ENCODE data around the gene SSBP3.

Gene SSBP3

GRCh38 chr1:54442185-54442584 lies 36.0 kb upstream of the SSBP3 start:
- Histone ChIP-seq H3K27me3 (ENCODE audit: insufficient read depth, low read length, poor library complexity) (no peaks in the 10 kb centered on the region), H3K27ac (ENCODE audit: low read length) (no peak overlapping the region), H3K4me3 (ENCODE audit: low read depth in 1 of 2, low read length in 2 of 2) (no peak overlapping the region), H4K20me1 (ENCODE audit: insufficient read depth, low read length) (no peaks in the 10 kb centered on the region), H3K9me3 (ENCODE audit: insufficient read depth, low read length, severe bottlenecking) (no peaks in the 10 kb centered on the region), H3K9ac (ENCODE audit: low read depth, low read length) (no peak overlapping the region), H2AFZ (ENCODE audit: low read depth, low read length) (no peak overlapping the region), H3K4me2 (ENCODE audit: insufficient read depth, low read length) (no peak overlapping the region), H3K79me2 (ENCODE audit: insufficient read depth, low read length) (no peaks in the 10 kb centered on the region), H3K36me3 (ENCODE audit: insufficient read depth, low read length) (no peaks in the 10 kb centered on the region), H3K4me1 (ENCODE audit: insufficient read depth, low read length) (no peaks in the 10 kb centered on the region)
- no peak for TF ChIP-seq CTCF (IDR thresholded peaks at IDR 0.05; ENCODE audit: borderline replicate concordance, extremely low read depth, low read length, poor library complexity, severe bottlenecking)
- ATAC-seq (ENCODE audit: insufficient read depth, low read depth), result no peak
- no peak for DNase-seq

- no peak overlapping the region for H3K4me2 ChIP-seq (ENCODE audit: insufficient read depth, low read length)
- H3K4me1 ChIP-seq (ENCODE audit: insufficient read depth, low read length), result no peaks in the 10 kb centered on the region
- no peaks in the 10 kb centered on the region for H3K9me3 ChIP-seq (ENCODE audit: insufficient read depth, low read length, severe bottlenecking)
- H4K20me1 ChIP-seq (ENCODE audit: insufficient read depth, low read length), result no peaks in the 10 kb centered on the region
- H3K27me3 ChIP-seq (ENCODE audit: insufficient read depth, low read length, poor library complexity), result no peaks in the 10 kb centered on the region
- H3K27ac ChIP-seq (ENCODE audit: low read length), result no peak overlapping the region
- TF ChIP-seq CTCF (IDR thresholded peaks at IDR 0.05; ENCODE audit: borderline replicate concordance, extremely low read depth, low read length, poor library complexity, severe bottlenecking), result no peak
- TF ChIP-seq EZH2 (IDR thresholded peaks at IDR 0.05; ENCODE audit: borderline replicate concordance, low read depth, low read length, severe bottlenecking), result no peak
- no peak overlapping the region for H3K9ac ChIP-seq (ENCODE audit: low read depth, low read length)
- no peak for ATAC-seq (ENCODE audit: insufficient read depth, low read depth)
- no peak overlapping the region for H3K4me3 ChIP-seq (ENCODE audit: low read depth in 1 of 2, low read length in 2 of 2)
- H3K79me2 ChIP-seq (ENCODE audit: insufficient read depth, low read length), result no peaks in the 10 kb centered on the region
- no peaks in the 10 kb centered on the region for H3K36me3 ChIP-seq (ENCODE audit: insufficient read depth, low read length)
- DNase-seq, result no peak
- 0 out of 2 replicates have a peak overlapping the region, but pooled peaks have one; percentile 8 for H2AFZ ChIP-seq (ENCODE audit: low read depth, low read length)
These were observed 33.5 kb upstream of the SSBP3 start for GRCh38 chr1:54439550-54440223.

GRCh38 chr1:54437783-54438182 lies 31.6 kb upstream of the SSBP3 start:
- H3K27ac ChIP-seq (ENCODE audit: low read length), result no peak overlapping the region
- TF ChIP-seq EZH2 (IDR thresholded peaks at IDR 0.05; ENCODE audit: borderline replicate concordance, low read depth, low read length, severe bottlenecking), result no peak
- TF ChIP-seq CTCF (IDR thresholded peaks at IDR 0.05; ENCODE audit: borderline replicate concordance, extremely low read depth, low read length, poor library complexity, severe bottlenecking), result no peak
- no peak overlapping the region for H3K4me2 ChIP-seq (ENCODE audit: insufficient read depth, low read length)
- H3K9me3 ChIP-seq (ENCODE audit: insufficient read depth, low read length, severe bottlenecking), result no peaks in the 10 kb centered on the region
- H3K27me3 ChIP-seq (ENCODE audit: insufficient read depth, low read length, poor library complexity), result no peaks in the 10 kb centered on the region
- no peaks in the 10 kb centered on the region for H4K20me1 ChIP-seq (ENCODE audit: insufficient read depth, low read length)
- H3K36me3 ChIP-seq (ENCODE audit: insufficient read depth, low read length), result no peaks in the 10 kb centered on the region
- ATAC-seq (ENCODE audit: insufficient read depth, low read depth) (no peak), DNase-seq (no peak)
- no peaks in the 10 kb centered on the region for H3K4me1 ChIP-seq (ENCODE audit: insufficient read depth, low read length)
- no peaks in the 10 kb centered on the region for H3K79me2 ChIP-seq (ENCODE audit: insufficient read depth, low read length)
- no peak overlapping the region for H3K4me3 ChIP-seq (ENCODE audit: low read depth in 1 of 2, low read length in 2 of 2)
- no peak overlapping the region for H3K9ac ChIP-seq (ENCODE audit: low read depth, low read length)
- H2AFZ ChIP-seq (ENCODE audit: low read depth, low read length), result no peak overlapping the region

Data from DND-41 (cell line).